ENCODE results near the gene KCTD17.
A peak's percentile ranks its signal among the peaks of the same experiment; 100 is the strongest.

The KCTD17 gene, protein sequence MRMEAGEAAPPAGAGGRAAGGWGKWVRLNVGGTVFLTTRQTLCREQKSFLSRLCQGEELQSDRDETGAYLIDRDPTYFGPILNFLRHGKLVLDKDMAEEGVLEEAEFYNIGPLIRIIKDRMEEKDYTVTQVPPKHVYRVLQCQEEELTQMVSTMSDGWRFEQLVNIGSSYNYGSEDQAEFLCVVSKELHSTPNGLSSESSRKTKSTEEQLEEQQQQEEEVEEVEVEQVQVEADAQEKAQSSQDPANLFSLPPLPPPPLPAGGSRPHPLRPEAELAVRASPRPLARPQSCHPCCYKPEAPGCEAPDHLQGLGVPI

GRCh38 chr22:37051391-37052385 lies at the start of gene KCTD17:
TSS of gene KCTD17 (plus strand) at chr22:37051742. CDS start at chr22:37051761, 19 bp downstream.
- TF ChIP-seq ZFX (IDR thresholded peaks at IDR 0.05; ENCODE audit: borderline replicate concordance) = no peak
- TF ChIP-seq, protein P1, sequence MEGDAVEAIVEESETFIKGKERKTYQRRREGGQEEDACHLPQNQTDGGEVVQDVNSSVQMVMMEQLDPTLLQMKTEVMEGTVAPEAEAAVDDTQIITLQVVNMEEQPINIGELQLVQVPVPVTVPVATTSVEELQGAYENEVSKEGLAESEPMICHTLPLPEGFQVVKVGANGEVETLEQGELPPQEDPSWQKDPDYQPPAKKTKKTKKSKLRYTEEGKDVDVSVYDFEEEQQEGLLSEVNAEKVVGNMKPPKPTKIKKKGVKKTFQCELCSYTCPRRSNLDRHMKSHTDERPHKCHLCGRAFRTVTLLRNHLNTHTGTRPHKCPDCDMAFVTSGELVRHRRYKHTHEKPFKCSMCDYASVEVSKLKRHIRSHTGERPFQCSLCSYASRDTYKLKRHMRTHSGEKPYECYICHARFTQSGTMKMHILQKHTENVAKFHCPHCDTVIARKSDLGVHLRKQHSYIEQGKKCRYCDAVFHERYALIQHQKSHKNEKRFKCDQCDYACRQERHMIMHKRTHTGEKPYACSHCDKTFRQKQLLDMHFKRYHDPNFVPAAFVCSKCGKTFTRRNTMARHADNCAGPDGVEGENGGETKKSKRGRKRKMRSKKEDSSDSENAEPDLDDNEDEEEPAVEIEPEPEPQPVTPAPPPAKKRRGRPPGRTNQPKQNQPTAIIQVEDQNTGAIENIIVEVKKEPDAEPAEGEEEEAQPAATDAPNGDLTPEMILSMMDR (IDR thresholded peaks at IDR 0.05) = peak; percentile 34
- H3K27ac ChIP-seq = no peak within 1 kb of the TSS

DNA sequence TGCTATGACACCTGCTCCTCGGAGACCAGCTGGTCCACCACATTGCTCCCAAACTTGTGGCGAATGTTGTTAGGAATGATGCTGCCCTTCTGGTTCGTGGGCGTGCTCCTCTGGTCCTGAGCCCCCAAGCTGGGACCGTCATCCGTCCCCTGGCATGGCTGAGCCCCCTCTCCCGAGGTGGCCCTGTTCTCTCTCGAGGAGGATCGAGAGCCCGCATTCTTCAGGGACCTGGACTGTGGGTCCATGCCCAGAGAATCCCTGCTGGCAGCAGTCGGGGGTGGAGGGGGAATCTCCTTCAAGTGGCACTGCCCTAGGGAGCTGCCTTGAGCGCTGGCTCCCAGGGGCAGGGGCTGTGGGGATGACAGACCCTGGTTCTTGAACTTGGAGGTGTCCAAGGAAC lies 49.7 kb upstream of the KCTD17 start:
- no peak overlapping the region for H3K27ac ChIP-seq
- TF ChIP-seq ZFX (IDR thresholded peaks at IDR 0.05; ENCODE audit: borderline replicate concordance) = no peak
- TF ChIP-seq, protein P1 (IDR thresholded peaks at IDR 0.05) = no peak

DNA sequence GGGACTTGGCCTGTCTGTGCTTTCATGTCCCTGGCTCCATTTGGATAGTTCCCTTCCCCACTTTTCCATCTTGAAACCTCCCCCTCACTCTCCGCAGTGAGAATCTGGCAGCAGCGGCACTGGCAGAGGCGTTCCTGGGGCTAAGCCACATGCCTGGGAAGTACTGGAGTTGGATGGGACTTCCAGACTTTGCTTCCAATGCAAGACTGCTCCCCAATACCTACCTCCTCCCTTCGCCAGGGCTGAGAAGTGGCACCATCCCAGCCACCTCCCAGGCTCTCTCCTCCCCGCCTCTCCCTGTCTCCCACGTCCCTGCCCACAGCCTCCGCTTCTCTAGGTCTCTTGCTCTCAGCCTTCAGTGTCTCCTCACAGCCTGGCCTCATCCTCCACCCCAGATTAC lies 48.9 kb upstream of the KCTD17 start:
- no peak overlapping the region for H3K27ac ChIP-seq
- TF ChIP-seq, protein P1 (IDR thresholded peaks at IDR 0.05) = no peak
- no peak for TF ChIP-seq ZFX (IDR thresholded peaks at IDR 0.05; ENCODE audit: borderline replicate concordance)

GRCh38 chr22:37007651-37008050 lies 43.9 kb upstream of the KCTD17 start:
- H3K27ac ChIP-seq = no peak overlapping the region
- TF ChIP-seq, protein P1 (IDR thresholded peaks at IDR 0.05) = no peak
- no peak for TF ChIP-seq ZFX (IDR thresholded peaks at IDR 0.05; ENCODE audit: borderline replicate concordance)

DNA sequence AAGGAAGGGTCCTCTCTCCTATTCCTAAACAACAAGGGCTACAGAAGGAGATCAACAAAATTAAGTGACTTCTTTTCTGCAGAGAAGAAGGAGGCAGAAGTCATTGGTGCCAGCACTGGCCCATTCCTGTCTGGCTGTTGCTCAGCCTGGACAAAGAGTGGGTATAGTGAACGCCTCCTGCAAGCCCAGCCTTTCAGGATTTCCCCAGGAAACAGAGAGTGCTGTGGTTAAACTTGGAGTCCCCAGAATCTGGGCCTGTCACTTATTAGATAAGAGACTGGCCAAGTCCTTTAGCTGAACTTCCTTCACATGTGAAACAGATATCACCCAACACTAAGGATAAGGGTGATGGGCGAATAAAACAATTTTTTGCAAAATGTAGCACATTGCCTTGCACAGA lies 43.2 kb upstream of the KCTD17 start:
- TF ChIP-seq ZFX (IDR thresholded peaks at IDR 0.05; ENCODE audit: borderline replicate concordance) = no peak
- TF ChIP-seq, protein P1 (IDR thresholded peaks at IDR 0.05) = no peak
- no peak overlapping the region for H3K27ac ChIP-seq

DNA sequence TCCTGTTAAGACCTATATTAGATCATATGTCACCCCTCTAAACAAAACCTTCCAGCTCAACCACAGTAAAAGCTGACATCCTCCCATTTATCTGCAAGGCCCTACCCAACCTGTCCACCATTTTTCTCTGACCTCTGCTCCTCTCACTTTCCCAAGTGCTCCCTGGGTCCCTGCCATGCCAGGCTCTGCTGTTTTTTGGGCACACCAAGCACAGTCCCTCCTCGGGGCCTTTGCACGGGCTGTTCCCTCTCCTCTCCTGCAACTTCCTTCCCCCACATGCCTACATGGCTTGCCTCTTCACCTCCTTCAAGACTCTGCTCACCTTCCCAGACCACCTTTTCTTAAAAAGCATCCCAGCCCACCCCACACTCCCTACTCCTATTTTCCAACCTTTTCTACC lies 42.1 kb upstream of the KCTD17 start:
- H3K27ac ChIP-seq = no peak overlapping the region
- TF ChIP-seq, protein P1 (IDR thresholded peaks at IDR 0.05) = no peak
- no peak for TF ChIP-seq ZFX (IDR thresholded peaks at IDR 0.05; ENCODE audit: borderline replicate concordance)

All from 22Rv1 (cell line).